Measurements from ENCODE around the gene LRSAM1.

LRSAM1 gene

DNA sequence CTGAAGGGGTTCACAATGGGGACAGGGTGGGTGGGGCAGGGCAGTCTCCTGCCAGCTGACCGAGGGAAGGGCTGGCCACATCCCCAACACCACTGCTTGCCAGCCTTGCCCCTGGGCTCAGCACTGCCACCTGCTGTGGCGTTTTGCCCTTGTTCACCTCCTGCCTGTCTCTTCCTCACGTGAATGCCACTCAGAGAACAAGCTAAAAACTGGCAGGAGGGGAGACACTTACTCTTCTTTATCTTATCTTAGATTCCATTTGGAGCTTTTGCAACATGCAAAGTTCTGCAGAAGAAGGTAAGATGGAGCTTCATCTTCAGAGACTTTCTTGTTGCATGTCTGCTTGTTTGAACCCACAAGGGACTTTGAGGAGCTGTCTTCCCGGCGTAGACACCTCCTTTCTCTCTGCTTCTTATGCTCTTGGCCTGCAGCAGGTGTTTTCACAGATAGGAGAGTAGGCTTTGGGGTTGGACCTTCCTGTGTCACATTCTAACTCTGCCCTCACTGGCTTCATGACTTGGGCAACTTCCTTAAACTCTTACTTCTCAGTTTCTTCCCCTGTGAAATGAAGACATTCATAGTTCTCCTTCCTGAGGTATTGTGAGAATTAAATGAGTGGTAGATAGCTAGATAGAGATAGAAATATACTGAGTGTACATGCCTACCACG lies 4.1 kb downstream of the LRSAM1 start:
- TF ChIP-seq SIN3A (IDR thresholded peaks at IDR 0.05; ENCODE audit: borderline replicate concordance, insufficient read depth, low read length) (no peak), TAF1 (IDR thresholded peaks at IDR 0.05; ENCODE audit: borderline replicate concordance, insufficient read depth, low read length) (no peak), POLR2AphosphoS5 (IDR thresholded peaks at IDR 0.05; ENCODE audit: low read depth, low read length) (no peak), FOXP2 (optimal IDR thresholded peaks at IDR 0.05; ENCODE audit: borderline replicate concordance, extremely low read depth, extremely low read length, insufficient read depth) (no peak)
- TF ChIP-seq, protein P1, sequence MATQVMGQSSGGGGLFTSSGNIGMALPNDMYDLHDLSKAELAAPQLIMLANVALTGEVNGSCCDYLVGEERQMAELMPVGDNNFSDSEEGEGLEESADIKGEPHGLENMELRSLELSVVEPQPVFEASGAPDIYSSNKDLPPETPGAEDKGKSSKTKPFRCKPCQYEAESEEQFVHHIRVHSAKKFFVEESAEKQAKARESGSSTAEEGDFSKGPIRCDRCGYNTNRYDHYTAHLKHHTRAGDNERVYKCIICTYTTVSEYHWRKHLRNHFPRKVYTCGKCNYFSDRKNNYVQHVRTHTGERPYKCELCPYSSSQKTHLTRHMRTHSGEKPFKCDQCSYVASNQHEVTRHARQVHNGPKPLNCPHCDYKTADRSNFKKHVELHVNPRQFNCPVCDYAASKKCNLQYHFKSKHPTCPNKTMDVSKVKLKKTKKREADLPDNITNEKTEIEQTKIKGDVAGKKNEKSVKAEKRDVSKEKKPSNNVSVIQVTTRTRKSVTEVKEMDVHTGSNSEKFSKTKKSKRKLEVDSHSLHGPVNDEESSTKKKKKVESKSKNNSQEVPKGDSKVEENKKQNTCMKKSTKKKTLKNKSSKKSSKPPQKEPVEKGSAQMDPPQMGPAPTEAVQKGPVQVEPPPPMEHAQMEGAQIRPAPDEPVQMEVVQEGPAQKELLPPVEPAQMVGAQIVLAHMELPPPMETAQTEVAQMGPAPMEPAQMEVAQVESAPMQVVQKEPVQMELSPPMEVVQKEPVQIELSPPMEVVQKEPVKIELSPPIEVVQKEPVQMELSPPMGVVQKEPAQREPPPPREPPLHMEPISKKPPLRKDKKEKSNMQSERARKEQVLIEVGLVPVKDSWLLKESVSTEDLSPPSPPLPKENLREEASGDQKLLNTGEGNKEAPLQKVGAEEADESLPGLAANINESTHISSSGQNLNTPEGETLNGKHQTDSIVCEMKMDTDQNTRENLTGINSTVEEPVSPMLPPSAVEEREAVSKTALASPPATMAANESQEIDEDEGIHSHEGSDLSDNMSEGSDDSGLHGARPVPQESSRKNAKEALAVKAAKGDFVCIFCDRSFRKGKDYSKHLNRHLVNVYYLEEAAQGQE (IDR thresholded peaks at IDR 0.05; ENCODE audit: insufficient read depth in 1 of 2, low read depth in 2 of 2, low read length in 2 of 2), result no peak

DNA sequence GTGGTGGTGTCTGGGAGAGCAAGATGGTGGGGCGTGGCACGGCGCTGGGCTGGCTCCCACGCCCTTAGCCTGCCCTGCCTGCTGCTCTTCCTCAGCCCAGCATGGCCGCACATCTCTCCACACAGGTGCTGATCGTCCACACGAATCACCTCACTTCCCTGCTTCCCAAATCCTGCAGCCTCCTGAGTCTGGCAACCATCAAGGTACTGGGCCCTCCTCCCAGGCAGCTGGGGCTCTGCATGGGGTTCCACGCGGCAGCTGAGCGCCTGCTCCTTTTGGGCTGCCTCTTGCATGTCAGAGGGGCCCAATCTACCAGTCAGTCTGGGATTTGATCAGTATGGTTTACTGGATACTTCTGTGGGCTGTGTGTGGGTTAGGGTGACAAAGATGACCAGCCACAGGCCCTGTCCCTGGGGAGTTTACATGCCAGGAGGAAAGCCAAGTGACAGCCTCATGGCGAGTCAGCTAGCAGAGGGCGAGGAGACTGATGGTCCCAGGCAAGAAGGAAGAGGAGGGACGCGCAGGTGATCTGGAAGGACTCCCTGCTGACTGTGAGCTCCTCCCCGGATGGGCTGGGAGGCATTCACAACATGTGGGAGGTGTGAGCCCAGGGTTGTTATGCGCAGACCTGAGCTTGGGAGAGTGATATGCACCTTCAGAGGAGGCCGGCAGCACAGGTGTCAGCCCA lies 6.0 kb downstream of the LRSAM1 start:
- TF ChIP-seq TAF1 (IDR thresholded peaks at IDR 0.05; ENCODE audit: borderline replicate concordance, insufficient read depth, low read length) (no peak), FOXP2 (optimal IDR thresholded peaks at IDR 0.05; ENCODE audit: borderline replicate concordance, extremely low read depth, extremely low read length, insufficient read depth) (no peak), SIN3A (IDR thresholded peaks at IDR 0.05; ENCODE audit: borderline replicate concordance, insufficient read depth, low read length) (no peak), POLR2AphosphoS5 (IDR thresholded peaks at IDR 0.05; ENCODE audit: low read depth, low read length) (no peak)
- TF ChIP-seq, protein P1 (IDR thresholded peaks at IDR 0.05; ENCODE audit: insufficient read depth in 1 of 2, low read depth in 2 of 2, low read length in 2 of 2), result no peak

DNA sequence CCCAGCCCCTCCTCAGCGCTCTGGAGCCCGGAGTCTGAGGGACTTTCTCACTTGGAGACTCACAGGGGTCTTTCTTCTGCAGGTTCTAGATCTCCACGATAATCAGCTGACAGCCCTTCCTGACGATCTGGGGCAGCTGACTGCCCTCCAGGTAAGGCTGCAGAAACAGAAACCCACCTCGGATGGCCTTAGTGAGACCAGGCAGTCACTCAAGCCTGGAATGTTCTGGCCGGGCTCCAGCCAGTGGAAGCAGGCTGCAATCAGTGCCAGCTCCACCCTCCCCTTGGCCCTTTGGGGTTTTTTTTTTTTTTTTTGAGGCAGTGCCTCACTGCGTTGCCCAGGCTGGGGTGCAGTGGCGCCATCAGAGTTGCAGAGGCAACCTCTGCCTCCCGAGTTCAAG lies 7.6 kb downstream of the LRSAM1 start:
- TF ChIP-seq TAF1 (IDR thresholded peaks at IDR 0.05; ENCODE audit: borderline replicate concordance, insufficient read depth, low read length) (no peak), SIN3A (IDR thresholded peaks at IDR 0.05; ENCODE audit: borderline replicate concordance, insufficient read depth, low read length) (no peak), FOXP2 (optimal IDR thresholded peaks at IDR 0.05; ENCODE audit: borderline replicate concordance, extremely low read depth, extremely low read length, insufficient read depth) (no peak), POLR2AphosphoS5 (IDR thresholded peaks at IDR 0.05; ENCODE audit: low read depth, low read length) (no peak)
- TF ChIP-seq, protein P1 (IDR thresholded peaks at IDR 0.05; ENCODE audit: insufficient read depth in 1 of 2, low read depth in 2 of 2, low read length in 2 of 2), result no peak

DNA sequence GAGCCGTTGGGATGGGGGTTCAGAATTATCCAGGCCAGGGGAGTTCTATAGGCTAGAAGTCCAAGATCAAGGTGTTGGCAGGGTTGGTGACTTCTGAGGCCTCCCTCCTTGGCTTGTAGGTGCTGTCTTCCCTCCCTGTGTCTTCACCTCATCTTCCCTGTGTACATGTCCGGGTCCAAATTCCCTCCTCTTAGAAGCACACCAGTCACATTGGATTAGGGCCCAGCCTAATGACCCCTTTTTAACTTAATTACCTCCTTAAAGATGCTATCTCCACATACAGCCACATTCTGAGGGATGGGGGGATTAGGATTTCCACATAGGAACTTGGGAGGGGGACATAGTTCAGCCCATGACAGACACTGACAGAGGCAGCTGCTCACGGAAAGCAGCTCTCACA lies 12.1 kb downstream of the LRSAM1 start:
- no peak for TF ChIP-seq POLR2AphosphoS5 (IDR thresholded peaks at IDR 0.05; ENCODE audit: low read depth, low read length)
- TF ChIP-seq, protein P1 (IDR thresholded peaks at IDR 0.05; ENCODE audit: insufficient read depth in 1 of 2, low read depth in 2 of 2, low read length in 2 of 2), result no peak
- TF ChIP-seq TAF1 (IDR thresholded peaks at IDR 0.05; ENCODE audit: borderline replicate concordance, insufficient read depth, low read length), result no peak
- no peak for TF ChIP-seq FOXP2 (optimal IDR thresholded peaks at IDR 0.05; ENCODE audit: borderline replicate concordance, extremely low read depth, extremely low read length, insufficient read depth)
- no peak for TF ChIP-seq SIN3A (IDR thresholded peaks at IDR 0.05; ENCODE audit: borderline replicate concordance, insufficient read depth, low read length)
